Measurements from ENCODE around the gene ATP6V0D1. TPM values are rescaled to one million over a fixed set of nuclear protein-coding genes. Genes with fewer than 3 reads are reported as not detected.

ATP6V0D1 gene
- total RNA-seq, 2 donors from 2014 or later: 27.9 to 28.1 TPM

GRCh38 chr16:67451704-67452435 is 29.1 kb downstream of the ATP6V0D1 start:
- no peak for ATAC-seq (replicated peaks in 1 of 2)
- peaks cover 2% of the 10 kb centered on the region for H3K4me1 Mint-ChIP-seq (ENCODE audit: low read depth)
- no peaks in the 10 kb centered on the region for H3K9me3 Mint-ChIP-seq
- no peaks in the 10 kb centered on the region for H3K27me3 Mint-ChIP-seq (ENCODE audit: low read depth)
- H3K4me3 Mint-ChIP-seq: no peak overlapping the region
- no peaks in the 10 kb centered on the region for H3K36me3 Mint-ChIP-seq (ENCODE audit: insufficient read depth in 2 of 2)
- H3K27ac Mint-ChIP-seq: no peak overlapping the region
- DNase-seq: no peak

GRCh38 chr16:67451061-67451703 is 29.8 kb downstream of the ATP6V0D1 start:
- H3K9me3 Mint-ChIP-seq: no peaks in the 10 kb centered on the region
- no peak overlapping the region for H3K27ac Mint-ChIP-seq
- ATAC-seq (replicated peaks in 1 of 2) (no peak), DNase-seq (no peak)
- H3K27me3 Mint-ChIP-seq (ENCODE audit: low read depth): no peaks in the 10 kb centered on the region
- no peaks in the 10 kb centered on the region for H3K36me3 Mint-ChIP-seq (ENCODE audit: insufficient read depth in 2 of 2)
- no peak overlapping the region for H3K4me3 Mint-ChIP-seq
- no peaks in the 10 kb centered on the region for H3K4me1 Mint-ChIP-seq (ENCODE audit: low read depth)

- Mint-ChIP-seq H3K27ac (no peak overlapping the region), H3K36me3 (ENCODE audit: insufficient read depth in 2 of 2) (no peaks in the 10 kb centered on the region), H3K27me3 (ENCODE audit: low read depth) (no peaks in the 10 kb centered on the region), H3K4me1 (ENCODE audit: low read depth) (no peaks in the 10 kb centered on the region), H3K4me3 (no peak overlapping the region), H3K9me3 (no peaks in the 10 kb centered on the region)
- no peak for ATAC-seq (replicated peaks in 1 of 2)
- DNase-seq: no peak
Measured at GRCh38 chr16:67449739-67450138, 31.2 kb downstream of the ATP6V0D1 start.

- Mint-ChIP-seq H3K4me3 (no peak overlapping the region), H3K27ac (no peak overlapping the region), H3K4me1 (ENCODE audit: low read depth) (no peaks in the 10 kb centered on the region), H3K27me3 (ENCODE audit: low read depth) (no peaks in the 10 kb centered on the region), H3K9me3 (no peaks in the 10 kb centered on the region), H3K36me3 (ENCODE audit: insufficient read depth in 2 of 2) (no peaks in the 10 kb centered on the region)
- ATAC-seq (replicated peaks in 1 of 2) (no peak), DNase-seq (no peak)
Measured at GRCh38 chr16:67449336-67449735, 31.6 kb downstream of the ATP6V0D1 start.

GRCh38 chr16:67448580-67448979 is 32.4 kb downstream of the ATP6V0D1 start:
- H3K4me1 Mint-ChIP-seq (ENCODE audit: low read depth): no peaks in the 10 kb centered on the region
- DNase-seq: no peak
- no peak overlapping the region for H3K27ac Mint-ChIP-seq
- no peak for ATAC-seq (replicated peaks in 1 of 2)
- H3K4me3 Mint-ChIP-seq: no peak overlapping the region
- H3K9me3 Mint-ChIP-seq: no peaks in the 10 kb centered on the region
- H3K36me3 Mint-ChIP-seq (ENCODE audit: insufficient read depth in 2 of 2): no peaks in the 10 kb centered on the region
- H3K27me3 Mint-ChIP-seq (ENCODE audit: low read depth): no peaks in the 10 kb centered on the region

GRCh38 chr16:67447508-67448076 is 33.4 kb downstream of the ATP6V0D1 start:
- no peaks in the 10 kb centered on the region for H3K4me1 Mint-ChIP-seq (ENCODE audit: low read depth)
- no peak overlapping the region for H3K27ac Mint-ChIP-seq
- no peaks in the 10 kb centered on the region for H3K9me3 Mint-ChIP-seq
- H3K36me3 Mint-ChIP-seq (ENCODE audit: insufficient read depth in 2 of 2): no peaks in the 10 kb centered on the region
- DNase-seq: peak; percentile 77 to 78
- H3K27me3 Mint-ChIP-seq (ENCODE audit: low read depth): no peaks in the 10 kb centered on the region
- peak; percentile 88 for ATAC-seq (replicated peaks in 1 of 2)
- no peak overlapping the region for H3K4me3 Mint-ChIP-seq

- ATAC-seq (replicated peaks in 1 of 2) (no peak), DNase-seq (no peak)
- no peaks in the 10 kb centered on the region for H3K27me3 Mint-ChIP-seq (ENCODE audit: low read depth)
- no peaks in the 10 kb centered on the region for H3K9me3 Mint-ChIP-seq
- no peaks in the 10 kb centered on the region for H3K4me1 Mint-ChIP-seq (ENCODE audit: low read depth)
- no peak overlapping the region for H3K27ac Mint-ChIP-seq
- H3K36me3 Mint-ChIP-seq (ENCODE audit: insufficient read depth in 2 of 2): no peaks in the 10 kb centered on the region
- H3K4me3 Mint-ChIP-seq: no peak overlapping the region
Measured at GRCh38 chr16:67446968-67447507, 33.9 kb downstream of the ATP6V0D1 start.

- H3K27me3 Mint-ChIP-seq (ENCODE audit: low read depth): no peaks in the 10 kb centered on the region
- no peak overlapping the region for H3K27ac Mint-ChIP-seq
- ATAC-seq (replicated peaks in 1 of 2) (no peak), DNase-seq (no peak)
- no peaks in the 10 kb centered on the region for H3K36me3 Mint-ChIP-seq (ENCODE audit: insufficient read depth in 2 of 2)
- no peak overlapping the region for H3K4me3 Mint-ChIP-seq
- H3K4me1 Mint-ChIP-seq (ENCODE audit: low read depth): no peaks in the 10 kb centered on the region
- no peaks in the 10 kb centered on the region for H3K9me3 Mint-ChIP-seq
Measured at GRCh38 chr16:67445913-67446907, 34.7 kb downstream of the ATP6V0D1 start.

GRCh38 chr16:67445441-67445912 is 35.5 kb downstream of the ATP6V0D1 start:
- ATAC-seq (replicated peaks in 1 of 2) (no peak), DNase-seq (no peak)

GRCh38 chr16:67445126-67445426 is 35.9 kb downstream of the ATP6V0D1 start:
- Mint-ChIP-seq H3K36me3 (ENCODE audit: insufficient read depth in 2 of 2) (no peaks in the 10 kb centered on the region), H3K27ac (no peak overlapping the region), H3K4me1 (ENCODE audit: low read depth) (no peaks in the 10 kb centered on the region)

More at GRCh38 chr16:67445441-67445912, 35.5 kb downstream of the ATP6V0D1 start:
- Mint-ChIP-seq H3K4me1 (ENCODE audit: low read depth) (no peaks in the 10 kb centered on the region), H3K9me3 (no peaks in the 10 kb centered on the region), H3K4me3 (no peak overlapping the region), H3K27ac (no peak overlapping the region), H3K36me3 (ENCODE audit: insufficient read depth in 2 of 2) (no peaks in the 10 kb centered on the region), H3K27me3 (ENCODE audit: low read depth) (no peaks in the 10 kb centered on the region)

GRCh38 chr16:67444259-67445125 is 36.5 kb downstream of the ATP6V0D1 start:
- ATAC-seq (replicated peaks in 1 of 2): no peak
- DNase-seq: no peak
- Mint-ChIP-seq H3K4me3 (no peak overlapping the region), H3K4me1 (ENCODE audit: low read depth) (no peaks in the 10 kb centered on the region), H3K36me3 (ENCODE audit: insufficient read depth in 2 of 2) (no peaks in the 10 kb centered on the region), H3K27me3 (ENCODE audit: low read depth) (no peaks in the 10 kb centered on the region), H3K9me3 (no peaks in the 10 kb centered on the region), H3K27ac (no peak overlapping the region)

More at GRCh38 chr16:67445126-67445426, 35.9 kb downstream of the ATP6V0D1 start:
- DNase-seq (no peak), ATAC-seq (replicated peaks in 1 of 2) (no peak)
- Mint-ChIP-seq H3K4me3 (no peak overlapping the region), H3K9me3 (no peaks in the 10 kb centered on the region), H3K27me3 (ENCODE audit: low read depth) (no peaks in the 10 kb centered on the region)

GRCh38 chr16:67443265-67443664 is 37.7 kb downstream of the ATP6V0D1 start:
- no peak overlapping the region for H3K27ac Mint-ChIP-seq
- H3K27me3 Mint-ChIP-seq (ENCODE audit: low read depth): no peaks in the 10 kb centered on the region
- no peaks in the 10 kb centered on the region for H3K4me1 Mint-ChIP-seq (ENCODE audit: low read depth)
- no peaks in the 10 kb centered on the region for H3K9me3 Mint-ChIP-seq
- H3K4me3 Mint-ChIP-seq: no peak overlapping the region
- peaks cover 0 to 1% of the 10 kb centered on the region in 2 donors for H3K36me3 Mint-ChIP-seq (ENCODE audit: insufficient read depth in 2 of 2)
- no peak for DNase-seq
- no peak for ATAC-seq (replicated peaks in 1 of 2)

All from activated T-cell treated with anti-CD3 and anti-CD28 coated beads, Interleukin-2, amount 50 U/mL, for 72 hours (primary cell).